Measurements from ENCODE around the gene GLI2. TPM values are rescaled to one million over a fixed set of nuclear protein-coding genes. Genes with fewer than 3 reads are reported as not detected.

Gene GLI2
- total RNA-seq, 2 experiments from 2014 or later: not detected

DNA sequence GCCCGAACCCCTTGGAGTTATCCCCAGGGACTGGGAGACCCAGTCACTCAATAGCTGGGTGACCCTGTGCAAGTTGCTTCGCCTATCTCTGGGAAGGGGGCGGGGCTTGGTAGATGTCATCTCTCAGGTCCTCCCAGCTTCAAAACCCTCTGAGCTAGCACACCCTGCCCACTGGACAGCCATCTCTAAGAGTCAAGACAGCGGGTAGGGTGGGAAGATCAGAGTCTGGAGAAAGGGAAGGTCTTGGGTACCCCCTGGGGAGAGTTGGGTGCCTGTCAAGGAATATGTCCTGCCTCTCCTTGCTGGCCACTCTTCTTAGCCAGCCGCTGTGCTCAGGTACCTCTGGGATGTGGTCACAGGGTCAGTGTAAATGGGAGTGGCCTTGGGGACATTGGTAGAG, 8.0 kb downstream of the GLI2 start:
- Mint-ChIP-seq H3K4me1 (ENCODE audit: low read depth) (no peaks in the 10 kb centered on the region), H3K4me3 (no peak overlapping the region), H3K27me3 (peaks cover 38% of the 10 kb centered on the region), H3K27ac (no peak overlapping the region), H3K36me3 (no peaks in the 10 kb centered on the region), H3K9me3 (no peaks in the 10 kb centered on the region)
- ChIA-PET POLR2A (no interaction called here), CTCF (no interaction called here)
- intact Hi-C loops (cut with micrococcal nuclease): no loop called here
- DNase-seq: no peak

GRCh38 chr2:120744817-120745216, 9.1 kb downstream of the GLI2 start:
- H3K27me3 Mint-ChIP-seq: peaks cover 29% of the 10 kb centered on the region
- no peaks in the 10 kb centered on the region for H3K9me3 Mint-ChIP-seq
- ChIA-PET POLR2A (no interaction called here), CTCF (no interaction called here)
- H3K4me1 Mint-ChIP-seq (ENCODE audit: low read depth): no peaks in the 10 kb centered on the region
- no peak overlapping the region for H3K27ac Mint-ChIP-seq
- intact Hi-C loops (cut with micrococcal nuclease): no loop called here
- no peaks in the 10 kb centered on the region for H3K36me3 Mint-ChIP-seq
- no peak for DNase-seq
- no peak overlapping the region for H3K4me3 Mint-ChIP-seq

- no peaks in the 10 kb centered on the region for H3K9me3 Mint-ChIP-seq
- ChIA-PET CTCF (no interaction called here), POLR2A (no interaction called here)
- intact Hi-C loops (cut with micrococcal nuclease): no loop called here
- no peak for DNase-seq
- peaks cover 25% of the 10 kb centered on the region for H3K27me3 Mint-ChIP-seq
- H3K4me1 Mint-ChIP-seq (ENCODE audit: low read depth): no peaks in the 10 kb centered on the region
- no peak overlapping the region for H3K27ac Mint-ChIP-seq
- H3K4me3 Mint-ChIP-seq: no peak overlapping the region
- no peaks in the 10 kb centered on the region for H3K36me3 Mint-ChIP-seq
Observed at GRCh38 chr2:120745420-120746111, 9.9 kb downstream of the GLI2 start.

- H3K4me3 Mint-ChIP-seq: no peak overlapping the region
- no peaks in the 10 kb centered on the region for H3K4me1 Mint-ChIP-seq (ENCODE audit: low read depth)
- peaks cover 22% of the 10 kb centered on the region for H3K27me3 Mint-ChIP-seq
- POLR2A ChIA-PET: no interaction called here
- no peaks in the 10 kb centered on the region for H3K36me3 Mint-ChIP-seq
- intact Hi-C loops (cut with micrococcal nuclease): no loop called here
- DNase-seq: no peak
- CTCF ChIA-PET: no interaction called here
- H3K9me3 Mint-ChIP-seq: no peaks in the 10 kb centered on the region
- no peak overlapping the region for H3K27ac Mint-ChIP-seq
Observed at GRCh38 chr2:120746144-120746543, 10.5 kb downstream of the GLI2 start.

DNA sequence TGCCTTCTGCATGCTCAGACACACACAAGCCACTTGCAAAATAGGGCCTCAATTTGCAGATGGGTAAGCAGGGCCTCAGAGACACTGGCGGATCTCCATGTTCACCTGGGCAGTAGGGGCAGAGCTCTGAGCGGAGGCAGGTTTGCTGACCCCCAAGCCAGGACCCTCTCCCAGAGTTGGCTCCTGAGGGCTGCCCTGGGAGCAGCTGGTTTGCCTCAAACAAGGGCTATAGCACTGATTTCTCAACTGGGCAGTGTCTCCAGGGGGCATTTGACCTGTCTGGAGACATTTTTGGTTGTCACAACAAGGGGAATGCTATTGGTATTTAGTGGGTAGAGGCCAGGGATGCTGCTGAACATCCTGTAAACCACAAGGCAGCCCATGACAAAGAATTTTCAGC, 11.6 kb downstream of the GLI2 start:
- H3K9me3 Mint-ChIP-seq: no peaks in the 10 kb centered on the region
- CTCF ChIA-PET: no interaction called here
- H3K27ac Mint-ChIP-seq: no peak overlapping the region
- H3K36me3 Mint-ChIP-seq: no peaks in the 10 kb centered on the region
- no peak overlapping the region for H3K4me3 Mint-ChIP-seq
- DNase-seq: no peak
- peaks cover 17% of the 10 kb centered on the region for H3K27me3 Mint-ChIP-seq
- intact Hi-C loops (cut with micrococcal nuclease): no loop called here
- POLR2A ChIA-PET: interaction anchor here (0.5 kb wide), 1 partner anchor 964 kb away, joined by 3 read pairs; no protein-coding TSS in a partner anchor
- no peaks in the 10 kb centered on the region for H3K4me1 Mint-ChIP-seq (ENCODE audit: low read depth)

GRCh38 chr2:120747706-120748105, 12.0 kb downstream of the GLI2 start:
- no peaks in the 10 kb centered on the region for H3K9me3 Mint-ChIP-seq
- DNase-seq: no peak
- POLR2A ChIA-PET: interaction anchor here (0.5 kb wide), 1 partner anchor 965 kb away, joined by 3 read pairs; no protein-coding TSS in a partner anchor
- CTCF ChIA-PET: no interaction called here
- no peaks in the 10 kb centered on the region for H3K4me1 Mint-ChIP-seq (ENCODE audit: low read depth)
- peaks cover 16% of the 10 kb centered on the region for H3K27me3 Mint-ChIP-seq
- no peak overlapping the region for H3K4me3 Mint-ChIP-seq
- intact Hi-C loops (cut with micrococcal nuclease): no loop called here
- no peak overlapping the region for H3K27ac Mint-ChIP-seq
- H3K36me3 Mint-ChIP-seq: no peaks in the 10 kb centered on the region

DNA sequence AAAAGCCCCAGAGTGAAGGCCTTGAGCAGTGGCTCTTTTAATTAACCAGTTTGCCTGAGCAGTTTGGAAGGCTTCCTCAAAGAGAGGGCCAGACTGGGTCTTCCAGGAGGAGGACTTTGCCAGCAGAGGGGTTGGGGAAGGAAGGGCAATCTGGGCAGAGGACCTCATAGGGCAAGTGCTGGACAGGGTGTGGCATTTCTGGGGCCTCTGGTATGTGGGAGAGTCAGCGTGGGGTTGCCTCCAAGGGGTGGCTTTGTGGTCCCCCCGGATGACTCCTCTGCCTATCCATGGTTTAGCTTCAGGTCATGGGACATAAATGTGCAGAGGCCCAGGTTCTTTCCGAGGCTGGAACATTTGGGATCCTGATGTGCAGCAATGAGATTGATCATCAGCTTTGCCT, 12.6 kb downstream of the GLI2 start:
- peaks cover 11% of the 10 kb centered on the region for H3K27me3 Mint-ChIP-seq
- no peaks in the 10 kb centered on the region for H3K36me3 Mint-ChIP-seq
- H3K4me1 Mint-ChIP-seq (ENCODE audit: low read depth): no peaks in the 10 kb centered on the region
- DNase-seq: no peak
- ChIA-PET CTCF (no interaction called here), POLR2A (no interaction called here)
- intact Hi-C loops (cut with micrococcal nuclease): no loop called here
- no peak overlapping the region for H3K27ac Mint-ChIP-seq
- no peak overlapping the region for H3K4me3 Mint-ChIP-seq
- no peaks in the 10 kb centered on the region for H3K9me3 Mint-ChIP-seq

DNA sequence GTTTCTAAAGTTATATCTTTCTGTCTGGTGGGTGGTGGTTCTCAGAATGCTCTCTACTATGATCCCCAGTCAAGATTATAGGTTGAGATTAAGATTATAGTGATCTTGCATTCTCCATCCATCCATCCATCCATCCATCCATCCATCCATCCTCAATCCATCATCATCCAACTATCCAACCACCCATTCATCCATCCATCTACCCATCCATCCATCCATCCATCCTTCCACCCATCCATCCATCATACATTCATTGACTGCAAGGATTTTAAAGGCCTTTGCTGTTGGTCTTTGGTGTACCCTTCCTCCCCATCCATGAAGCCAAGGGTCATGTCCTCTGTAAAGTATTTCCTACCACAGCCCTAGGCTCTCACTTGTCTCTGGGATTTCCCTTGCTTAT, 13.1 kb downstream of the GLI2 start:
- Mint-ChIP-seq H3K4me3 (no peak overlapping the region), H3K9me3 (no peaks in the 10 kb centered on the region), H3K27ac (no peak overlapping the region), H3K4me1 (ENCODE audit: low read depth) (no peaks in the 10 kb centered on the region), H3K27me3 (peaks cover 10% of the 10 kb centered on the region), H3K36me3 (no peaks in the 10 kb centered on the region)
- POLR2A ChIA-PET: no interaction called here
- CTCF ChIA-PET: no interaction called here
- no peak for DNase-seq
- intact Hi-C loops (cut with micrococcal nuclease): no loop called here

DNA sequence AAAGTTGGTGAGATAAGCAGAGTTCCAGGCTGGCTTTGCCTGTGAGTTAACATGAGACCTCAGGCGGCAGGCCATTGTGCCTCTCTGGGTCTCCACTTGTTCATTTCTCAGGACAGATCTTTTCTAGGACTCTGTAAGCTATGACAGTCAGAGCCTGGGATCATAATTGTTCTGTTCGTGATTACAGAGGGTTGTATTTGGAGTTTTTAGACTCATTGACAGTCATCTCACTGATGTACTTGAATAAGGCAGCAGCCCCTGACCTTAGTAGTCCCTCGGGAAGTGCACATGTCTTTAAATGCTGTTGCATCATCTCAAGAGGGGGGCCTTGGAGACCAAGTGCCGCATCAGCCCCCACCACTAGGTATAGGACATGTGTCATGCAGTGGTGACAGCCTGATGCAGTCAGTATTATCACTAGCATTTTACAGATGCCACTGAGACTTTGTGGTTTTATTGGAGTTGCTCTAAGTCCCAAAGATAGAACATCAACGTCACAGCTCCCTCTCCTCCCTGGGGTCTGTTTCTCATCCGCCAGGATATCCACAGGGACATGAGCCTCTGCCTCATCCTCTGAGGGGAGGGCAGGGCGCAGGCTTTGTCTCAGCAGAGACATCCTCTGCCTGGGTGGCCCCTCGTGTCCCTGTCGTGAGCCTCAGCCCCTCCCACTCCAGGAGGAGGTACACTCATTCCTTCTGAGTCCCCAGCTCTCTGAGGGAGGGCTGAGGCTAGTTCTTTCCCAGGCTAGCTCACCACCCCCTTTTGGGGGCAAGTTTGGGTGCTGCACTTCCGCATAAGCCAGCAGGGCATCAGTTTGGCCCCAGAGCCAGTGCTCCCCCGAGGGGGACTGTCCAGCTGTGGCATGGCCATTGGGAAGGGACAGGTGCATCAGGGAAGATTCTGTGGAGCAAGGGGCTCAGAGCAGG, 14.1 kb downstream of the GLI2 start:
- DNase-seq: no peak
- ChIA-PET CTCF (no interaction called here), POLR2A (no interaction called here)
- no peaks in the 10 kb centered on the region for H3K36me3 Mint-ChIP-seq
- H3K27ac Mint-ChIP-seq: no peak overlapping the region
- no peaks in the 10 kb centered on the region for H3K9me3 Mint-ChIP-seq
- H3K4me3 Mint-ChIP-seq: no peak overlapping the region
- H3K27me3 Mint-ChIP-seq: peaks cover 7% of the 10 kb centered on the region
- no peaks in the 10 kb centered on the region for H3K4me1 Mint-ChIP-seq (ENCODE audit: low read depth)
- intact Hi-C loops (cut with micrococcal nuclease): no loop called here

DNA sequence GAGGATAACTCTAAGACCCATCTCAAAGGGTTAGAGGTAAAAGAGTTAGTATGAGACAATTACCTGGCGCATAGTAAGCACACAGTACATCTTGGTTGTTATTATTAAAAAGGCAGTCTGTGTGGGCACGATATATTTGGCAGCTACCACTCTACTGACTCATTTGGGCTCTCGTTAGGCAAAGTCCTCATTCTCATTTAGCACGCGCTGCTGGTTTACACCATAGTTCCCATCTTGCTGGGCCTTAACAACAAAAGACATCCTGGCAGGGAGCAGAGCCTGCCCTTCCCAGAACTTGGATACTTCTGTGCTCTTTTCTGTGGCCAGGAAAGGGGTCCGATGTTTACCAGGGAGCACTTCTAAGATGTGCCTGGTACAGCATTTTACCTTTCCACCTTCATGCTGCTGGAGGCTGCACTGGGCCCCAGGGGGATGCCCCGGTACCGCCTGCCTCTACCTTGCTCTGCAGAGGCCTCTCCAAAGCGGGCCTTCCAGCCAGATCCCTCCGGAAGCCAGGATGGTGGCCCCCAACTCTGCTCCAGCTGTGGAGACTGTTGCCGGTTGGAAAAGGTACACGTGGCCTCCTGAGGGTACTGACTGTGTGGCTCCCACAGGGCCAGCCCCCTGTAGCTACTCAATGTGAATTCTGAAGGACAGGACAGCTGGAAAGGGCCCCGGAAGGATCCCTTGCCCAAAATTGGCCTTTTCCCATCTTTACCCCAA, 15.0 kb downstream of the GLI2 start:
- H3K9me3 Mint-ChIP-seq: no peaks in the 10 kb centered on the region
- H3K27me3 Mint-ChIP-seq: peaks cover 4% of the 10 kb centered on the region
- no peak overlapping the region for H3K27ac Mint-ChIP-seq
- H3K4me3 Mint-ChIP-seq: no peak overlapping the region
- H3K4me1 Mint-ChIP-seq (ENCODE audit: low read depth): no peaks in the 10 kb centered on the region
- ChIA-PET CTCF (no interaction called here), POLR2A (no interaction called here)
- intact Hi-C loops (cut with micrococcal nuclease): no loop called here
- DNase-seq: no peak
- H3K36me3 Mint-ChIP-seq: no peaks in the 10 kb centered on the region

DNA sequence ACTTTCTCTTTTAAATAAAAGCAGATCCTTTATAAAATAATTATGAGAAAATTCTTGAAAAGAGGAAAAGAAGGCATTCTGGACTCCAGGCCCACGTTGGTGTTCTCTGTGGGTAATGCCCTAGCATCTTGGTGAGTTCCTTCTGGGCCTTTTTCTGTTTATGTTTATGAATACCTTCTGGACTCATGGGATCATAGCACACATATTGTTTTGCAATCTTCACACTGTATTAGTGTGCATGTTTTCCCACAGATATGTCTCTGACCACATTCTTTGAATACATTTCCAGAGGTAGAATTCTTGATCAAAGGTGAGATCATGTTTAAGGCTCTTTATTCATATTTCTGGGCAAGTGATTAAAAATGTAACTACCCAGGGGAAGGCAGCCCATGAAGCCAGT, 15.9 kb downstream of the GLI2 start:
- no peak for DNase-seq
- ChIA-PET CTCF (no interaction called here), POLR2A (no interaction called here)
- H3K36me3 Mint-ChIP-seq: no peaks in the 10 kb centered on the region
- H3K4me1 Mint-ChIP-seq (ENCODE audit: low read depth): no peaks in the 10 kb centered on the region
- no peaks in the 10 kb centered on the region for H3K9me3 Mint-ChIP-seq
- H3K27ac Mint-ChIP-seq: no peak overlapping the region
- intact Hi-C loops (cut with micrococcal nuclease): no loop called here
- H3K4me3 Mint-ChIP-seq: no peak overlapping the region
- H3K27me3 Mint-ChIP-seq: peaks cover 4% of the 10 kb centered on the region

GRCh38 chr2:120754067-120754960, 18.6 kb downstream of the GLI2 start:
- POLR2A ChIA-PET: no interaction called here
- H3K36me3 Mint-ChIP-seq: no peaks in the 10 kb centered on the region
- no peaks in the 10 kb centered on the region for H3K4me1 Mint-ChIP-seq (ENCODE audit: low read depth)
- intact Hi-C loops (cut with micrococcal nuclease): no loop called here
- CTCF ChIA-PET: no interaction called here
- H3K4me3 Mint-ChIP-seq: no peak overlapping the region
- H3K27ac Mint-ChIP-seq: no peak overlapping the region
- DNase-seq: no peak
- peaks cover 4% of the 10 kb centered on the region for H3K27me3 Mint-ChIP-seq
- H3K9me3 Mint-ChIP-seq: no peaks in the 10 kb centered on the region
